Retinal pigment epithelial cell (primary cell): Measurements from ENCODE around the gene GPR39.

Experiments
- DNase-seq: peaks from one replicate; pipeline ENCODE4 v3.0.0-alpha.2; 2010; ENCODE audit warnings: low read depth
- H3K4me3 ChIP-seq: 2 replicates; pipeline ENCODE4 v1.5.1; 2011; ENCODE audit warnings: mild to moderate bottlenecking, low read length, control low read depth, moderate library complexity
- CTCF ChIP-seq: conservative IDR thresholded peaks from 2 replicates; pipeline ENCODE4 v1.5.1; 2011; ENCODE audit warnings: low read depth, low read length, control low read depth, inconsistent platforms

GPR39 gene

DNA sequence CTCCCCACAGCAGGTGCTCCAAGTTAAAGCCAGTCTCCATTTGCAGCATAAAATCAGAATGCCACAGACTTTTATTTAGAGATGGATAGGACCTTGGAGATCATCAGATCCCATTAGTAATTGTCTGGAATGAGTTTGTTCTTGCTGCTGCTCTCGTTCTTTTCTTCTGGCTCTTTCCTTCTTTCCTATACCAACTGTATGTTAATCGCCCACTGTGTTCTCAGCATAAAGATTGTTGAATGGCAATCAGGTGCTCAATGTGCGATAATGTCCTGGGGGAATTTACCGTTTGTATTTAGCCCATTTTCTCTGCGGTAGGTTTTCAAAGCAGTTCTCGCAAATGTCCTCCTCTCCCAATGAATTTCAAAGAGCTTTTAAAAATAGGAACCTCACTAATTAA, 3.3 kb downstream of the GPR39 start:
- DNase-seq: no peak
- no peak for TF ChIP-seq CTCF
- H3K4me3 ChIP-seq: no peak overlapping the region

DNA sequence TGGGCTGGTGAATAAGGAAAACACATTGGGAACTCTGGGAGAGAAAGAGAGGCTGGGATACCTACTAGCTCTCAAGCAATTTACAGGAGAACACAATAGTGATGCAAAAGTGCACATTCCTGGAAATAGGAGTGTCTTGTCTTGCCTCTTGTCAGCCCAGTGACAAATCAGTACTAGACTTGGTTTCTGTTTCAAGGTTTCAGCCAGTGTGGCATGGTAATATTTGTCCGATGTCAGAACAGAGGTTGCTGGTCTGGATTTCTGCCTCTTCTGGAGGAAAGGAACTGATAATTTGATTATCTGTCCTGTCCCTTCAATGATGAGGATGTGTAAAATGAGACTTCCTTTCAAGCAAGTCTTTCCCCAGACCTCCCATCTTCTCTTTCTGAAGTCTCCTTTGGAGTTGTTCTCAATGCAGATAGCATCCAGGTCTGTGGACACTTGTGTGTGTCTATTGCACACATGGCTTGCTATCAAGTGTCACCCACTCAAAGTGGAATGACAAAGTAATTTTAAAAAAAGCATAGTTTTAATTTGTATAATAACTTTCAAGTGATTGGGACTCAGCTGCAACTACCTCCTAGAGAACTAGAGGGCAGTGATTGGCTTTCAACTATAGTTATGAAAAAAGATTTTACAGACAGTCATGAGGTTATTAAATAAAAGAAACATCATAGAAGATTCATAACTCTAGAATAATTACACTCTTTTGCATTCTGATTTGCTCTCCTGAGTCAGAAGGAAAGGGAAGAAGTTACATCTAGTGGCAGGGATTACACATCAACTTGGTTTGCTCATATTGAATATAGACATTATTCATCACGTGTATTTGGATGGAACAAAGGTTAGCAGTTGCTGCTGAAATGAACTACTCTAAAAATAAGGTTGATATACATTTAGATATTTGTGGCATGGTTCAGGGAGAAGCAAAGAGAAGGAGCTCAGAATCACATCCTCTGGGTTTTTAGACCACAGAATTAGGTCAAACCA, 4.5 kb downstream of the GPR39 start:
- H3K4me3 ChIP-seq: no peak overlapping the region
- no peak for DNase-seq

GRCh38 chr2:132422736-132423135, 6.1 kb downstream of the GPR39 start:
- no peak for TF ChIP-seq CTCF
- no peak overlapping the region for H3K4me3 ChIP-seq

More for the DNA sequence above, 4.5 kb downstream of the GPR39 start:
- TF ChIP-seq CTCF: peak; percentile 33

GRCh38 chr2:132424526-132425121, 8.0 kb downstream of the GPR39 start:
- no peak for DNase-seq
- no peak overlapping the region for H3K4me3 ChIP-seq
- TF ChIP-seq CTCF: no peak

More at GRCh38 chr2:132422736-132423135, 6.1 kb downstream of the GPR39 start:
- no peak for DNase-seq

DNA sequence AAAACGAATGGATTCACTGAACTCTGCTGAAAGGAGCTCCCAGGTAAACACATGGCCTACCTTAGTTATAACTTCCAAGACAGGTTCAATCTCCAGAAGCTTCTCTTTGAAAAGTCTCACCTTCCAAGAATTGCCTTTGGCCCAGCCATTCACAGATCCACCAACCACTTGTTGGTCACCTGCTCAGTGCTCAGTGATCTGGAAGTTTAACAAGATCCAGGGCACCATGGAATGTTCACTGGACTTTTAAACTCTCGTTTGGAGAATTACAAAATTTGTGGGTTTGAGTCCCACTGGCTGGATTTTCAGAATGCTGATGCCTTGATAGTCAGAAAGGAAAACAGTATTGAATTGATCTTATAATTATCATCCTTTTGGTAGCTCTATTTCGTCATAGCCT, 9.4 kb downstream of the GPR39 start:
- TF ChIP-seq CTCF: no peak
- no peak overlapping the region for H3K4me3 ChIP-seq
- DNase-seq: no peak

DNA sequence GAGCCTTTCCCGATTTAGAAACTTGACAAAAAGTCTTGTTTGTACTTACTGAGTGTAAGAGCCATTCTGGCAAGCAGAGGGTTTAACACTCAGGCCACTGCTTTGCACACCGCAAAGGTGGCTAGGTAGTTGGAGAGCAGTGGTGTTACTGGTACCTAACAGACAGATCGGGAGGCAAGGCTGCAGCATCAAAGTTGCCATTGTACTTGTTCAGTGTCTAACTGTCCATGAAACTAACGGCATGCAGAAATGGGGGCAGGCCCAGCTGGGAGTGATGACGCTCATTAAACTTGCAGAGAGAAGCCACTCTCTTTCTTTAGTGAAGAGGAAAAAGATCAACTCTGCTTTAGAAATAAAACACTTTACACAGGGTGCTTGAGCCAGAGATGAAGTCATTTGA, 10.1 kb downstream of the GPR39 start:
- DNase-seq: no peak
- no peak for TF ChIP-seq CTCF
- no peak overlapping the region for H3K4me3 ChIP-seq
